ENCODE results near the gene CDC42SE2. TPM values are rescaled to one million over a fixed set of nuclear protein-coding genes. Genes with fewer than 3 reads are reported as not detected.

Gene CDC42SE2
- total RNA-seq, 1 donor from 2014 or later = 41.2 TPM

DNA sequence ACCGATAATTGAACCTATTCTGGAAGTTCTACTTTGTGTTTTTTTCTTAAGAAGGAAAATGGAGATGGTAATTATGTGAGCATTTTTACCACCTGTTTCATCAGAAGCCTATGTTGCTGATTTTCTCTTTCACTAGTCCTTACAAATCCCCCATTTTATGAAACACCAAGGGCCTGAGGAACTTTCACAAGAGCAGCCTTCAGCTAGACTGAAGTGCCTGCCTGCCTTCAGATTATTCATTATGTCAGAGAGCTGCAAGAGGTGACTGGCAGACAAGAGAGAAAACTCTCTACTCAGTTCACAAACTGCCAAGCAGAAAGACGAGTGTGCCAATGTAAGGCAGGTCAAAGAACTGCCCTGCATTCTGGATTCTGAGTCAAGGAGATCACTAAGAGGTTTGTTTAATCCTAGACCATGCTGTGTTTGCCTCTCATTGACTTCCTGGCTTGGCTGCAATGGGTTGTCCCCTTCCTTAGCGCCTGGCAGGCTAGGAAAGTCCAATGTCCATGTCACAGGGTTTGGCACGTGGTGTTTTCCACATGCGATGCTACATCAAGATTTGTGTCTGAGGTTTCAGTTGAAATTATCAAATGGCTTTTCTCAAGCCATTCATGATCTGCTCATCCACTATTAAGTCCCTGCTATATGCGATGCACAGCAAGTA lies 143.3 kb downstream of the CDC42SE2 start:
- Histone ChIP-seq H3K4me3 (ENCODE audit: low read depth, low read length) (no peak overlapping the region), H3K36me3 (ENCODE audit: control insufficient read depth, insufficient read depth, low read length) (no peaks in the 10 kb centered on the region), H3K27me3 (ENCODE audit: control insufficient read depth, insufficient read depth, low read length) (no peaks in the 10 kb centered on the region)
- TF ChIP-seq, protein P1, sequence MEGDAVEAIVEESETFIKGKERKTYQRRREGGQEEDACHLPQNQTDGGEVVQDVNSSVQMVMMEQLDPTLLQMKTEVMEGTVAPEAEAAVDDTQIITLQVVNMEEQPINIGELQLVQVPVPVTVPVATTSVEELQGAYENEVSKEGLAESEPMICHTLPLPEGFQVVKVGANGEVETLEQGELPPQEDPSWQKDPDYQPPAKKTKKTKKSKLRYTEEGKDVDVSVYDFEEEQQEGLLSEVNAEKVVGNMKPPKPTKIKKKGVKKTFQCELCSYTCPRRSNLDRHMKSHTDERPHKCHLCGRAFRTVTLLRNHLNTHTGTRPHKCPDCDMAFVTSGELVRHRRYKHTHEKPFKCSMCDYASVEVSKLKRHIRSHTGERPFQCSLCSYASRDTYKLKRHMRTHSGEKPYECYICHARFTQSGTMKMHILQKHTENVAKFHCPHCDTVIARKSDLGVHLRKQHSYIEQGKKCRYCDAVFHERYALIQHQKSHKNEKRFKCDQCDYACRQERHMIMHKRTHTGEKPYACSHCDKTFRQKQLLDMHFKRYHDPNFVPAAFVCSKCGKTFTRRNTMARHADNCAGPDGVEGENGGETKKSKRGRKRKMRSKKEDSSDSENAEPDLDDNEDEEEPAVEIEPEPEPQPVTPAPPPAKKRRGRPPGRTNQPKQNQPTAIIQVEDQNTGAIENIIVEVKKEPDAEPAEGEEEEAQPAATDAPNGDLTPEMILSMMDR (IDR thresholded peaks at IDR 0.05; ENCODE audit: insufficient read depth, low read length, poor library complexity, severe bottlenecking) = no peak
- no peak for DNase-seq (ENCODE audit: low read depth)

DNA sequence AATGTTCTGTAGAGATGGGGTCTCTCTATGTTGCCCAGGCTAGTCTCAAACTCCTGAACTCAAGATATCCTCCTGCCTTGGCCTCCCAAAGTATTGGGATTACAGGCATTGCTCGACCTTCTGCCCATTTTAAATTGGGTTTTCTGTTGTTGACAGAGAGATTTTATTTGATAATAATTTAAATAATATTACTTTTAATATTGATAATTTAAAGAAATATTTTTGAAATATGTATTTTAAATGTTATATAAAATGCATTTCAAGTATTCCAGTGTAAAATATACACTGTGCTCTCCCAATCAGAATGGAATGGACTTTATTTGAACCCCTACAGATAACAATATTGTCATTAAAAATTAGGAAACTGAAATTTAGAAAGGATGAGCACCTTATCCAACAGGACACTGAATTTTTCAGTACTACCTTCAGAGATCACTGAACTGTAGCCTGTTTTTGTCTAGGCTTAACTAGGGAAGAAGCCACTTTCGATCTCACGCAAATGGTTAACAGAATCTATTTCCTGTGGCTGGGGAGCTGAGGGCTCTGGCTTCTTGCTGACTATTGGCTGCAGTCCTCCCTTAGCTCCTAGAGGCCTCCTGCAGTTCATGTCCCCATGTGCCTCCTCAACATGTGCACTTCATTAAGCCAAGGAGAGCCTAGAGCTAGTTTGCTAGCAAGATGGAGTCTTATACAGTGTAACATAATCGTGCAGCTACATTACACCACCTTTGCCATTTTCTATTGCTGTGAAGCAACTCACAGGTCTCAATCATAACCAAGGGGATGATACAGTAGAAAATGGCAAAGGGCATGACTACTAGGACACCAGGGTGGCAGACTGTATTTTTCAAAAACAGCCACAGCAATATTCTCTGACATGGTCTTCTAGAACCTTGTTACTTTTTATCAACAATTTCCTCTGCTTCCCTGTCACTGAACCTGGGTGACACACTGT lies 150.0 kb downstream of the CDC42SE2 start:
- TF ChIP-seq, protein P1 (IDR thresholded peaks at IDR 0.05; ENCODE audit: insufficient read depth, low read length, poor library complexity, severe bottlenecking) = no peak

DNA sequence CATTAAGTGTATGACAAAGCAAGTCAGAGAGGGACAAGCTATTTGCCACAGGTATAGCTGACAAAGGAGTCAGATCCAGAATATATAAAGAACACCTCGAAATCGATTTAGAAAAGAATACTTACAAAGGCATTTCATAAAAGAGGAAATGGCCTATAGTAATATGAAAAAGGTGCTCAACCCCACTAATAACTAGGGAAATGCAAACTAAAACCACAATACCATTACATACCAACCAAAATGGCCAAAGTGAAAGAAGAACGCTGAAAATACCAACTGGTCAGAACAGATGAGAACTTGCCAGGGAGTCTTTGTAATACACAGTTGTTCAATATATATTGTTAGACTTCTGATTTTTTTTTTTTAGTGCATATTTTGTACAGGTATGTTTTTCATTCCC lies 152.9 kb downstream of the CDC42SE2 start:
- no peak overlapping the region for H3K4me3 ChIP-seq (ENCODE audit: low read depth, low read length)
- H3K36me3 ChIP-seq (ENCODE audit: control insufficient read depth, insufficient read depth, low read length) = no peaks in the 10 kb centered on the region
- TF ChIP-seq, protein P1 (IDR thresholded peaks at IDR 0.05; ENCODE audit: insufficient read depth, low read length, poor library complexity, severe bottlenecking) = no peak
- H3K27me3 ChIP-seq (ENCODE audit: control insufficient read depth, insufficient read depth, low read length) = no peaks in the 10 kb centered on the region
- no peak for DNase-seq (ENCODE audit: low read depth)

More for the DNA sequence above, 150.0 kb downstream of the CDC42SE2 start:
- Histone ChIP-seq H3K4me3 (ENCODE audit: low read depth, low read length) (no peak overlapping the region), H3K27me3 (ENCODE audit: control insufficient read depth, insufficient read depth, low read length) (no peaks in the 10 kb centered on the region), H3K36me3 (ENCODE audit: control insufficient read depth, insufficient read depth, low read length) (no peaks in the 10 kb centered on the region)
- no peak for DNase-seq (ENCODE audit: low read depth)

DNA sequence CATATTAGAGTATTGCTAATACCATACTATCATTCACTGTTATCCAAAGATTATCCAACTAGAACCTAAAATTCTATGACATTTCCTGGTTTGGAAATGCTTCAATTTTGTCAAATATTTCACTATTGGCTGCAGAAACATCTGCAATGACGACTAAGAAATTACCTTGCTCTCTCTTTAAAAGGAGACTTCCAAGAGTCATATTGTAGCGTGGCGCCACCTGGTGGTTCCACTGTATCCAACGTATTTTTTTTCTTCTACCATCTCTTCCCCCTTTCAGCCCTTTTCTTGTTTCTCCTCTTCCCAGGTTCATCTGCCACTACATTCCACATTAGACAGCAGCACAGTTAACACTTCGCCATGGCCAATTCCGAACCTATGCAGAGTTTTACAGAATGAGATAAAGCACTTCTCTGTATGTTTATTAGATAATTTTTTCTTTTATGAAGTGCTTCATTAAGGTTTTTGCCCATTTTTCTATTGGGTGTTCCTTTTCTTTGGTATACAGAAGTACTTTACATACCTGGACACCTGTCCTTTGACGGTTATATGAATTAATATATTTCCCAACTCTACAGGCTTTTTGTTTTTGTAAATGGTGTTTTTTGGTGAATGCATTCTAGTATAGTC lies 153.5 kb downstream of the CDC42SE2 start:
- peak; percentile 19 for DNase-seq (ENCODE audit: low read depth)
- TF ChIP-seq, protein P1 (IDR thresholded peaks at IDR 0.05; ENCODE audit: insufficient read depth, low read length, poor library complexity, severe bottlenecking) = peak; percentile 78
- Histone ChIP-seq H3K4me3 (ENCODE audit: low read depth, low read length) (no peak overlapping the region), H3K36me3 (ENCODE audit: control insufficient read depth, insufficient read depth, low read length) (no peaks in the 10 kb centered on the region), H3K27me3 (ENCODE audit: control insufficient read depth, insufficient read depth, low read length) (no peaks in the 10 kb centered on the region)

DNA sequence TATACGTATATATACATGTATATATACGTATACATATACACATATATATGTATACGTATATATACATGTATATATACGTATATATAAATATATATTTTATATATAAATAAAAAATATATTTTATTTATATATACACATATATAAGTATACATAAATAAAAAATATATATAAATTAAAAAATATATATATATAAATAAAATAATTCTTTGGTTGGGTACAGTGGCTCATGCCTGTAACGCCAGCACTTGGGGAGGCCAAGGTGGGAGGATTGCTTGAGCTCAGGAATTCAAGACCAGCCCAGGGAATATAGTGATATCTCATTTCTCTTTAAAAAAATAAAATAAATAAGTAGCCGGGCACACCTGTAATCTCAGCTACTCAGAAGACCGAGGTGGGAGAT lies 155.0 kb downstream of the CDC42SE2 start:
- Histone ChIP-seq H3K27me3 (ENCODE audit: control insufficient read depth, insufficient read depth, low read length) (no peaks in the 10 kb centered on the region), H3K36me3 (ENCODE audit: control insufficient read depth, insufficient read depth, low read length) (no peaks in the 10 kb centered on the region), H3K4me3 (ENCODE audit: low read depth, low read length) (no peak overlapping the region)
- TF ChIP-seq, protein P1 (IDR thresholded peaks at IDR 0.05; ENCODE audit: insufficient read depth, low read length, poor library complexity, severe bottlenecking) = no peak
- no peak for DNase-seq (ENCODE audit: low read depth)

Data from kidney epithelial cell (primary cell).